AG04449 (cell line): ENCODE results near the gene NTNG2.

Experiments used
- CTCF ChIA-PET: fragments of 350-600 bp; formaldehyde crosslinking; extraction: SDS; loops from one replicate; lab custom pipeline; 2021; ENCODE audit warnings: antibody characterized with exemption; lab: Yijun Ruan, JAX
- POLR2A ChIA-PET: fragments of 400-600, 350-600 bp; formaldehyde crosslinking; extraction: SDS; loops from one replicate; lab custom pipeline; 2020; ENCODE audit warnings: antibody characterized with exemption, inconsistent platforms; lab: Yijun Ruan, JAX
- DNase-seq: peaks from one replicate; pipeline ENCODE4 v3.0.0-alpha.2; 2010; ENCODE audit warnings: low read depth, low spot score
- H3K4me3 ChIP-seq: 2 replicates; pipeline ENCODE4 v1.5.1; 2011; ENCODE audit warnings: low read depth, mild to moderate bottlenecking, control low read depth, low read length
- CTCF ChIP-seq: IDR thresholded peaks from one replicate; pipeline ENCODE4 v1.5.1; 2011; ENCODE audit warnings: mild to moderate bottlenecking, moderate library complexity, low read length, control low read depth, inconsistent platforms; ENCODE audit not compliant: insufficient read depth; ENCODE audit errors: missing control alignments

The NTNG2 gene

DNA sequence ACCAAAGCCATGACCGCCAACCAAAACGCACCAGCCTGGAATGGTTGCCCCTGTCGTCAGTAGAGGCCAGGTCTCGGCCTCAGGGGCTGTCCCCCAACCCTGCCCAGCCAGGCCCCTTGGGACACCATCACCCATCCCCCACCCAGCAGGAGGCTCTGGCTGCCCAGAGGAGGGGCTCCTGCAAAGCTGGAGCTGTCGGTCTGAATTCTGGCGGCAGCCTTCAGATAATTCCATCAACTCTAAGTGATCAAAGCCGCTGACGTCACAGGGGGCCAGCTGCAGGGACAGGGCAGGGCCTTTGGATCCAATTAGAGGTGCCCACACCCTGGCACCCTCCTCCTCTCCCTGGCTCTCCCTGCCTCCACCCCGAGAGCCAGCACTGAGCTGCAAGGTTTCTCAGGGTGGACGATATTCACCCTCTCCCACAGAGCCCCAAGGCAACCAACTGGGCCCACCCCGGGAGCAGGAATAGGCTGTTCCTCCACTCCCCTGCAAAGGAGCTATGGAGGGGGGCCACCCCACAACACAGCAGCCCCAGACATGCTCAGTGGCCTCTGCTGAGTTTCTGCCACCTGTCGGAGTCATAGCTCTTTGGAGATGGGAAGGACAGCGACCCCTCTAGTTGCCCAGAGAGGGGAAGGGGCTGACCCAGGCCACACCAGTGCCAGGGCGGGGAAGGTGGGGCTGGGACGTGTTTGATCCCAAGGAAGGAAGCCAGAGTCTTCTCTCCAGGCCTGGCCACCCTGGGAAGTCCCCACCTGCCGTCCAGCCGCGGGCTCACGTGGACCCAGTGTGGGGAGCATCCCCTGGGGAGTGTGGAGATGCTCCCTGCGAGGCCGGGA is 78.4 kb downstream of the NTNG2 start:
- DNase-seq: no peak
- peak overlapping the region; percentile 45 for H3K4me3 ChIP-seq
- no peak for TF ChIP-seq CTCF
- POLR2A ChIA-PET: no interaction called here
- CTCF ChIA-PET: interaction anchor here (0.7 to 9.9 kb wide), 10 partner anchors 12 to 481 kb away, joined by 3 to 333 read pairs (median 7); no protein-coding TSS in a partner anchor

DNA sequence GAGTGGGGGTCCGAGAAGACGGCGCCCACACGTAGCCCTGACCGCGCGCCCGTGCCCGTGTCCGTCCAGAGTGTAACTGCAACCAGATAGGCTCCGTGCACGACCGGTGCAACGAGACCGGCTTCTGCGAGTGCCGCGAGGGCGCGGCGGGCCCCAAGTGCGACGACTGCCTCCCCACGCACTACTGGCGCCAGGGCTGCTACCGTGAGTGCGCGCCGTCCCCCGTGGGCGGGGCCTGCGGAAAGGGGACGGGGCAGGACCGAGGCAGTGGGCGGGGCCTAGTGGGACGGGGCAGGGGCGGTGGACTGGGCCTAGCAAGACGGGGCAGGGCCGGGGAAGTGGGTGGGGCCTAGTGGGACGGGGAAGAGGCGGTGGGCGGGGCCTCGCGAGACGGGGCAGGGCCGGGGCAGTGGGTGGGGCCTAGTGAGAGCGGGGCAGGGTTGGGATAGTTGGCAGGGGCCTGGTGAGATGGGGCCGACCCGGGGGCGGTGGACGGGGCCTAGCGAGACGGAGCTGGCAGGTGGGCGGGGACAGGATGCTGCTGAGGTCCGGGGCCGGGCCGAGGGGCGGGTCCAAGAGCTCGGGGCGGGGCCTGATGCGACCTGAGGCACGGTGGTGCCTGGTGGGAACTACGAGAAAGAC is 79.1 kb downstream of the NTNG2 start:
- DNase-seq: peak; percentile 28
- CTCF ChIA-PET: interaction anchor here (0.6 to 9.9 kb wide), 8 partner anchors 11 to 482 kb away, joined by 3 to 333 read pairs (median 16); no protein-coding TSS in a partner anchor
- peak overlapping the region; percentile 61 for H3K4me3 ChIP-seq
- TF ChIP-seq CTCF: no peak
- POLR2A ChIA-PET: no interaction called here

DNA sequence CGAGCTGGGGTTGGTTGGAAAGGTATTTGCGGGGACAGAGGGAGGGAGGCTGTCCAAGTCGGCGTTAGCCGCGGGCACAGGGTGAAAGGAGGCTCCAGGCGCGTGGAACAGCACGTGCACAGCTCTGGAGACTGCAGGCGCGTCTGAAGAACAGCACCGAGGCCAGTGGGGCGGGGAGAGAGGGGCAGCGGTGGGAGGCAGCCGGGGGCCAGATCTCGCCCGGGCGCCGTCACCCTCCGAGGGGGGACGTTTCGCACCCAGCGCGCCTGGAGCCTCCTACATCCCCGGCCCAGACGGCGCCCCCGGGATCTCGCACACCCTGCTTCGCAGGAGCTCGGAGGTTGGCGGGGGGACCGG is 79.6 kb downstream of the NTNG2 start:
- ChIA-PET POLR2A (no interaction called here), CTCF (interaction anchor here (0.6 to 9.9 kb wide), 4 partner anchors 11 to 482 kb away, joined by 3 to 333 read pairs (median 73); no protein-coding TSS in a partner anchor)
- peak overlapping the region; percentile 61 for H3K4me3 ChIP-seq
- no peak for TF ChIP-seq CTCF
- no peak for DNase-seq

DNA sequence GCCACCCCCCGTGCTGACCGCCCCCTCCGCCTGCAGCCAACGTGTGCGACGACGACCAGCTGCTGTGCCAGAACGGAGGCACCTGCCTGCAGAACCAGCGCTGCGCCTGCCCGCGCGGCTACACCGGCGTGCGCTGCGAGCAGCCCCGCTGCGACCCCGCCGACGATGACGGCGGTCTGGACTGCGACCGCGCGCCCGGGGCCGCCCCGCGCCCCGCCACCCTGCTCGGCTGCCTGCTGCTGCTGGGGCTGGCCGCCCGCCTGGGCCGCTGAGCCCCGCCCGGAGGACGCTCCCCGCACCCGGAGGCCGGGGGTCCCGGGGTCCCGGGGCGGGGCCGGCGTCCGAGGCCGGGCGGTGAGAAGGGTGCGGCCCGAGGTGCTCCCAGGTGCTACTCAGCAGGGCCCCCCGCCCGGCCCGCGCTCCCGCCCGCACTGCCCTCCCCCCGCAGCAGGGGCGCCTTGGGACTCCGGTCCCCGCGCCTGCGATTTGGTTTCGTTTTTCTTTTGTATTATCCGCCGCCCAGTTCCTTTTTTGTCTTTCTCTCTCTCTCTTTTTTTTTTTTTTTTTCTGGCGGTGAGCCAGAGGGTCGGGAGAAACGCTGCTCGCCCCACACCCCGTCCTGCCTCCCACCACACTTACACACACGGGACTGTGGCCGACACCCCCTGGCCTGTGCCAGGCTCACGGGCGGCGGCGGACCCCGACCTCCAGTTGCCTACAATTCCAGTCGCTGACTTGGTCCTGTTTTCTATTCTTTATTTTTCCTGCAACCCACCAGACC is 80.2 kb downstream of the NTNG2 start:
- no peak for TF ChIP-seq CTCF
- DNase-seq: no peak
- peak overlapping the region; percentile 61 for H3K4me3 ChIP-seq
- ChIA-PET CTCF (interaction anchor here (0.6 to 9.9 kb wide), 4 partner anchors 10 to 483 kb away, joined by 3 to 333 read pairs (median 73); no protein-coding TSS in a partner anchor), POLR2A (no interaction called here)

DNA sequence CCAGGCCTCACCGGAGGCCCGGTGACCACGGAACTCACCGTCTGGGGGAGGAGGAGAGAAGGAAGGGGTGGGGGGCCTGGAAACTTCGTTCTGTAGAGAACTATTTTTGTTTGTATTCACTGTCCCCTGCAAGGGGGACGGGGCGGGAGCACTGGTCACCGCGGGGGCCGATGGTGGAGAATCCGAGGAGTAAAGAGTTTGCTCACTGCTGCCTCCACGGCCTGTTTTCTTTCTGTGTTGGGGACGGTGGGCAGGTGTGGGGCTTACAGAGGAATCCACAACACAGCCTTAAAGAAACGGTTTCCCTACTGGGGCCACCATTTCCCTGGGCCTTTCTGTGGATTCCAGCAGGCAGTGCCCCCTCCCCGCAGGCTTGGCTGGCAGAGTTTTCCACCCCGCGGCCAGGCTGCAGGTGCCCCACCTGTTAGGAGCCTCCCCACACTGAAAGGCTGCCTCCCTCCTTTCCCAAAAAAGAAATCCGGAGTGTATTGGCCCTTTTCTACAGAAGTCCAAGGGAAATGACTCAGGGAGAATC is 80.8 kb downstream of the NTNG2 start:
- H3K4me3 ChIP-seq: peak overlapping the region; percentile 61
- TF ChIP-seq CTCF: no peak
- no peak for DNase-seq
- ChIA-PET POLR2A (no interaction called here), CTCF (interaction anchor here (0.7 to 1.4 kb wide), 4 partner anchors 10 to 75 kb away, joined by 3 to 5 read pairs (median 3); no protein-coding TSS in a partner anchor)
